Activated T-helper 1 cell treated with anti-CD3 and anti-CD28 coated beads, Interleukin-12 subunit alpha, Interleukin-12 subunit beta, Interleukin-2, Interleukin-4 antibody, amounts not matched to agents 30 ng/mL and 10 ng/mL and 1 ng/mL, durations not matched to agents 14 hours and 24 hours and 36 hours (primary cell): ENCODE data around the gene HDAC10. TPM values are rescaled to one million over a fixed set of nuclear protein-coding genes. Genes with fewer than 3 reads are reported as not detected.

ENCODE experiments used
- DNase-seq: peaks from one replicate; pipeline ENCODE4 v3.0.0; 2021; ENCODE audit warnings: low spot score
- H3K27ac Mint-ChIP-seq: one replicate; pipeline ENCODE4 v1.8.0; 2021; ENCODE audit warnings: mild to moderate bottlenecking, mixed read lengths
- H3K27me3 Mint-ChIP-seq: one replicate; pipeline ENCODE4 v1.8.0; 2022; ENCODE audit warnings: mild to moderate bottlenecking, moderate library complexity, mixed read lengths; ENCODE audit not compliant: insufficient read depth
- H3K36me3 Mint-ChIP-seq: one replicate; pipeline ENCODE4 v1.8.0; 2021; ENCODE audit warnings: low read depth, mixed read lengths
- H3K4me1 Mint-ChIP-seq: one replicate; pipeline ENCODE4 v1.8.0; 2021; ENCODE audit warnings: low read depth, mixed read lengths
- H3K4me3 Mint-ChIP-seq: one replicate; pipeline ENCODE4 v1.8.0; 2021; ENCODE audit warnings: mild to moderate bottlenecking, moderate library complexity, mixed read lengths
- H3K9me3 Mint-ChIP-seq: one replicate; pipeline ENCODE4 v1.8.0; 2021; ENCODE audit warnings: mixed read lengths
- intact Hi-C: fragments of 100-400 bp; cut with micrococcal nuclease; formaldehyde crosslinking; loops from one replicate; pipeline ENCODE4 v1.15.1; 2024
- total RNA-seq: library from RNA; stranded (reverse); gene quantifications from 2 replicates; pipeline ENCODE4 v1.2.3, GENCODE V29; 2022

HDAC10 gene
- total RNA-seq, 1 donor from 2014 or later = 67.4 TPM

- Mint-ChIP-seq H3K4me3 (peak overlapping the region; percentile 31), H3K27ac (no peak overlapping the region), H3K4me1 (peaks cover 6% of the 10 kb centered on the region), H3K9me3 (no peaks in the 10 kb centered on the region), H3K36me3 (peaks cover 2% of the 10 kb centered on the region), H3K27me3 (peaks cover 11% of the 10 kb centered on the region)
- intact Hi-C loops = no loop called here
- no peak for DNase-seq
These were observed 41.8 kb upstream of the HDAC10 start for GRCh38 chr22:50292643-50293440.

GRCh38 chr22:50289942-50290630 is 39.0 kb upstream of the HDAC10 start:
- Mint-ChIP-seq H3K27me3 (peaks cover 9% of the 10 kb centered on the region), H3K27ac (no peak overlapping the region), H3K9me3 (no peaks in the 10 kb centered on the region), H3K4me1 (peaks cover 6% of the 10 kb centered on the region), H3K36me3 (peaks cover 2% of the 10 kb centered on the region), H3K4me3 (no peak overlapping the region)
- intact Hi-C loops = no loop called here
- no peak for DNase-seq

- intact Hi-C loops = no loop called here
- Mint-ChIP-seq H3K9me3 (no peaks in the 10 kb centered on the region), H3K27me3 (peaks cover 7% of the 10 kb centered on the region), H3K4me3 (no peak overlapping the region), H3K4me1 (peaks cover 6% of the 10 kb centered on the region), H3K27ac (no peak overlapping the region), H3K36me3 (peaks cover 2% of the 10 kb centered on the region)
- no peak for DNase-seq
These were observed 38.3 kb upstream of the HDAC10 start for GRCh38 chr22:50289151-50289941.

- Mint-ChIP-seq H3K27me3 (peaks cover 4% of the 10 kb centered on the region), H3K4me1 (peaks cover 4% of the 10 kb centered on the region), H3K36me3 (peaks cover 2% of the 10 kb centered on the region), H3K27ac (no peak overlapping the region), H3K9me3 (no peaks in the 10 kb centered on the region), H3K4me3 (no peak overlapping the region)
- no peak for DNase-seq
- intact Hi-C loops = no loop called here
These were observed 36.7 kb upstream of the HDAC10 start for GRCh38 chr22:50287731-50288130.

- Mint-ChIP-seq H3K27ac (no peak overlapping the region), H3K9me3 (no peaks in the 10 kb centered on the region), H3K27me3 (no peaks in the 10 kb centered on the region), H3K36me3 (no peaks in the 10 kb centered on the region), H3K4me1 (no peaks in the 10 kb centered on the region), H3K4me3 (no peak overlapping the region)
- DNase-seq = no peak
- intact Hi-C loops = no loop called here
These were observed 35.7 kb upstream of the HDAC10 start for GRCh38 chr22:50286701-50287318.

GRCh38 chr22:50286275-50286674 is 35.2 kb upstream of the HDAC10 start:
- Mint-ChIP-seq H3K4me1 (no peaks in the 10 kb centered on the region), H3K9me3 (no peaks in the 10 kb centered on the region), H3K27me3 (no peaks in the 10 kb centered on the region), H3K4me3 (no peak overlapping the region), H3K36me3 (no peaks in the 10 kb centered on the region), H3K27ac (no peak overlapping the region)
- DNase-seq = no peak
- intact Hi-C loops = no loop called here

- no peaks in the 10 kb centered on the region for H3K9me3 Mint-ChIP-seq
- H3K27ac Mint-ChIP-seq = no peak overlapping the region
- intact Hi-C loops = no loop called here
- H3K4me3 Mint-ChIP-seq = no peak overlapping the region
- no peaks in the 10 kb centered on the region for H3K36me3 Mint-ChIP-seq
- H3K4me1 Mint-ChIP-seq = no peaks in the 10 kb centered on the region
- no peak for DNase-seq
- no peaks in the 10 kb centered on the region for H3K27me3 Mint-ChIP-seq
These were observed 34.6 kb upstream of the HDAC10 start for GRCh38 chr22:50285568-50286229.

- Mint-ChIP-seq H3K4me3 (no peak overlapping the region), H3K4me1 (no peaks in the 10 kb centered on the region), H3K27ac (no peak overlapping the region), H3K36me3 (no peaks in the 10 kb centered on the region), H3K27me3 (no peaks in the 10 kb centered on the region), H3K9me3 (no peaks in the 10 kb centered on the region)
- DNase-seq = no peak
- intact Hi-C loops = no loop called here
These were observed 33.4 kb upstream of the HDAC10 start for GRCh38 chr22:50284479-50284878.

- Mint-ChIP-seq H3K36me3 (no peaks in the 10 kb centered on the region), H3K27me3 (no peaks in the 10 kb centered on the region), H3K4me1 (no peaks in the 10 kb centered on the region), H3K9me3 (no peaks in the 10 kb centered on the region), H3K4me3 (no peak overlapping the region), H3K27ac (no peak overlapping the region)
- intact Hi-C loops = no loop called here
- no peak for DNase-seq
These were observed 32.8 kb upstream of the HDAC10 start for GRCh38 chr22:50283821-50284220.

GRCh38 chr22:50282361-50283155 is 31.5 kb upstream of the HDAC10 start:
- Mint-ChIP-seq H3K4me3 (no peak overlapping the region), H3K27me3 (no peaks in the 10 kb centered on the region), H3K4me1 (no peaks in the 10 kb centered on the region), H3K36me3 (no peaks in the 10 kb centered on the region), H3K9me3 (no peaks in the 10 kb centered on the region), H3K27ac (no peak overlapping the region)
- no peak for DNase-seq
- intact Hi-C loops = no loop called here

- H3K4me3 Mint-ChIP-seq = no peak overlapping the region
- DNase-seq = no peak
- intact Hi-C loops = no loop called here
- no peaks in the 10 kb centered on the region for H3K27me3 Mint-ChIP-seq
- H3K4me1 Mint-ChIP-seq = no peaks in the 10 kb centered on the region
- H3K9me3 Mint-ChIP-seq = no peaks in the 10 kb centered on the region
- H3K36me3 Mint-ChIP-seq = no peaks in the 10 kb centered on the region
- H3K27ac Mint-ChIP-seq = no peak overlapping the region
These were observed 30.9 kb upstream of the HDAC10 start for GRCh38 chr22:50281957-50282356.

- no peaks in the 10 kb centered on the region for H3K4me1 Mint-ChIP-seq
These were observed 30.3 kb upstream of the HDAC10 start for GRCh38 chr22:50281384-50281760.

More at GRCh38 chr22:50281384-50281760, 30.3 kb upstream of the HDAC10 start:
- Mint-ChIP-seq H3K9me3 (no peaks in the 10 kb centered on the region), H3K27me3 (no peaks in the 10 kb centered on the region), H3K4me3 (no peak overlapping the region), H3K36me3 (no peaks in the 10 kb centered on the region), H3K27ac (no peak overlapping the region)
- intact Hi-C loops = no loop called here
- no peak for DNase-seq
